Measurements from ENCODE around the gene TENT5C.

The TENT5C gene

DNA sequence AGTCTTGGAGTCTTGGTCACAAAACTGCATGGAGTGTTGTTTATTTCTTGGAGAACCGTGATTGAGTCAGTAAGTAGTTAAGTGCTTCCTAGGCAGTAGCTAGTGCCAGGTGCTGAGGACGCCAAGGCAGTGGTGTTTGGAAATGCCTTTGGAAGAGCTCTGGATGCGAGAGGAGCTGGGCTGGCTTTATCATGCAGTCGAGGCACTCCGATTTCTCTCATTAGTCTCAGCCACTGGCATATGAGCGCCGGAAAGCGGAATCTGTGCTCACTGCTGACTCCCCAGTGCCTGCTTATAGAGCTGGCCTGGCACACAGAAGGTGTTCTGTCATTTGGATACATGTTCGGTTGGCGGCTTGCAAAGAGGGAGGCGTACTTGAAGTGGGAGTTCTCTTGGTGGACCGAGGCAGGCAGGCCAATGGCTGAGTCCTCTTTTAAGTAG, 3.6 kb downstream of the TENT5C start:
- in situ Hi-C loops (cut with MboI; ENCODE audit: low pct_unique_long_range_greater_than_20kb, low sequenced_read_pairs, unreplicated experiment): no loop called here
- no peak for DNase-seq (ENCODE audit: low spot score)
- TF ChIP-seq, protein P1, sequence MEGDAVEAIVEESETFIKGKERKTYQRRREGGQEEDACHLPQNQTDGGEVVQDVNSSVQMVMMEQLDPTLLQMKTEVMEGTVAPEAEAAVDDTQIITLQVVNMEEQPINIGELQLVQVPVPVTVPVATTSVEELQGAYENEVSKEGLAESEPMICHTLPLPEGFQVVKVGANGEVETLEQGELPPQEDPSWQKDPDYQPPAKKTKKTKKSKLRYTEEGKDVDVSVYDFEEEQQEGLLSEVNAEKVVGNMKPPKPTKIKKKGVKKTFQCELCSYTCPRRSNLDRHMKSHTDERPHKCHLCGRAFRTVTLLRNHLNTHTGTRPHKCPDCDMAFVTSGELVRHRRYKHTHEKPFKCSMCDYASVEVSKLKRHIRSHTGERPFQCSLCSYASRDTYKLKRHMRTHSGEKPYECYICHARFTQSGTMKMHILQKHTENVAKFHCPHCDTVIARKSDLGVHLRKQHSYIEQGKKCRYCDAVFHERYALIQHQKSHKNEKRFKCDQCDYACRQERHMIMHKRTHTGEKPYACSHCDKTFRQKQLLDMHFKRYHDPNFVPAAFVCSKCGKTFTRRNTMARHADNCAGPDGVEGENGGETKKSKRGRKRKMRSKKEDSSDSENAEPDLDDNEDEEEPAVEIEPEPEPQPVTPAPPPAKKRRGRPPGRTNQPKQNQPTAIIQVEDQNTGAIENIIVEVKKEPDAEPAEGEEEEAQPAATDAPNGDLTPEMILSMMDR (IDR thresholded peaks at IDR 0.05; ENCODE audit: extremely low read depth, insufficient read depth, missing control alignments): no peak

DNA sequence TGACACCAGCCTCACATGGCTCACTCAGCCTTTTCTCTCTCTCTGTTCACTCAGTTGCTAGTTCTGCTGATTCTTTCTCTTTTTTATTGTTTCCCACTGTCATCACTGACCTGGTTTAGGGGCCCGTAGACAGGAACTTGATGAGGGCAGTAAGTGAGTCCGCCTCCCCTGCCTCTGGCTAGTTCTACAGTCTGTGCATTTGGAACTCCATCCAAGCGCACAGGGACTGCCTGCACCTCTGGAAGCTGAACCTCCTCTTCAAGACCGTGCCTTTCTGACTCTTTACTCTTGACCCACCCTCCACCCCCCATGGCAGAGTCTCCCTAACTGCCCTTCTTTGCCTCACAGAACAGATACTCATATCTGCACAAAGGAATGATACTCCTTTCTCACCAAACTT, 4.2 kb downstream of the TENT5C start:
- DNase-seq (ENCODE audit: low spot score): no peak

DNA sequence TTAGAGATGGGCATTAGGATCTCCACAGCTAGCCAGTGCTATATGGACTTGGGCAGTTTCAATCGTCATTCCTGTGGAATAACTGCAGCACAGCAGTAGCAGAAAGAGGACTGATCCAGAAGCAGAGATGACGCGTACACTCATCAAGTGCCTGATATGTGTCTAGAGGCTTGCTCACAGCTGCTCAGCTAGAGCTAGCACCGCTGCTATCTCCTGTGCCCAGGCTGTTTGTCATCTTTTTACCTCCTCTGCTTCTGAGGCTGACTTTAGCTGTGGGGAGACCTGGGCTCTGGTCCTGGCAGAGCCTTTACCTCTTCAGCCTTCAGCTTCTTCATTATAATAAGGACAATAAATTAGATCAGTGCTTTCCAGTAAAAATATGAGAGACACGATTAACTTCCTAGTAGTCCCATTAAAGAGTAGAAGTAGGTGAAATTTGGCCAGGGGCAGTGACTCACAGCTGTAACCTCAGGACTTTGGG, 5.3 kb downstream of the TENT5C start:
- in situ Hi-C loops (cut with MboI; ENCODE audit: low pct_unique_long_range_greater_than_20kb, low sequenced_read_pairs, unreplicated experiment): loop anchor here (10.0 kb wide), 1 partner anchor 54 kb away; no protein-coding TSS in a partner anchor
- TF ChIP-seq, protein P1 (IDR thresholded peaks at IDR 0.05; ENCODE audit: extremely low read depth, insufficient read depth, missing control alignments): no peak
- DNase-seq (ENCODE audit: low spot score): no peak

More for the DNA sequence above, 4.2 kb downstream of the TENT5C start:
- TF ChIP-seq, protein P1 (IDR thresholded peaks at IDR 0.05; ENCODE audit: extremely low read depth, insufficient read depth, missing control alignments): no peak
- in situ Hi-C loops (cut with MboI; ENCODE audit: low pct_unique_long_range_greater_than_20kb, low sequenced_read_pairs, unreplicated experiment): loop anchor here (10.0 kb wide), 1 partner anchor 55 kb away; no protein-coding TSS in a partner anchor

DNA sequence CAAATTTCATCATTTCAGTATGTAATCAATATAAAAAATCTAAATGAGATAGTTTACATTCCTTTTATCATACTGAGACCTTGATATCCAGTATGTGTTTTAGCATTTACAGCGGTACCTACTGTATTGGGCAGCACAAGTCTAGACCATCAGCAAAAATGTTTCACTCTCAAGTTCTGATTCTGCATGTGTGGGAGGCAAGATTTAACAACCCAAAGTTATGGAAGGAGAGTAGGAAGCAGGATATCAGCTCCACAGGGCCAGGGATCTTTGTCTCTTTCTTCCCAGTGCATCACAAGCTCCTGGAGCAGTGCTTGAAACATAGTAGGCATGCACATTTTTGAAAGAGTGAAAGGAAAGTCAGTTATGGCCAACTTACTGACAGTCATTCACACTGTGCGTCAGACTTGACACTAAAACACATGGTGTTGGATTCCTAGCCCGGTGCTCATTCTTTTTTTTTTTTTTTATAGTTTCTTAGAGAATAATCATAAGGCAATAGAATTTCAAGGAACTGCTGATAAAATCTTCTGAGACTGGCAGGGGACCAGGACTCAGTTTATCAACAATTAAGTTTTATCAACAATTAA, 6.1 kb downstream of the TENT5C start:
- DNase-seq (ENCODE audit: low spot score): no peak
- TF ChIP-seq, protein P1 (IDR thresholded peaks at IDR 0.05; ENCODE audit: extremely low read depth, insufficient read depth, missing control alignments): no peak
- in situ Hi-C loops (cut with MboI; ENCODE audit: low pct_unique_long_range_greater_than_20kb, low sequenced_read_pairs, unreplicated experiment): loop anchor here (10.0 kb wide), 1 partner anchor 53 kb away; no protein-coding TSS in a partner anchor

DNA sequence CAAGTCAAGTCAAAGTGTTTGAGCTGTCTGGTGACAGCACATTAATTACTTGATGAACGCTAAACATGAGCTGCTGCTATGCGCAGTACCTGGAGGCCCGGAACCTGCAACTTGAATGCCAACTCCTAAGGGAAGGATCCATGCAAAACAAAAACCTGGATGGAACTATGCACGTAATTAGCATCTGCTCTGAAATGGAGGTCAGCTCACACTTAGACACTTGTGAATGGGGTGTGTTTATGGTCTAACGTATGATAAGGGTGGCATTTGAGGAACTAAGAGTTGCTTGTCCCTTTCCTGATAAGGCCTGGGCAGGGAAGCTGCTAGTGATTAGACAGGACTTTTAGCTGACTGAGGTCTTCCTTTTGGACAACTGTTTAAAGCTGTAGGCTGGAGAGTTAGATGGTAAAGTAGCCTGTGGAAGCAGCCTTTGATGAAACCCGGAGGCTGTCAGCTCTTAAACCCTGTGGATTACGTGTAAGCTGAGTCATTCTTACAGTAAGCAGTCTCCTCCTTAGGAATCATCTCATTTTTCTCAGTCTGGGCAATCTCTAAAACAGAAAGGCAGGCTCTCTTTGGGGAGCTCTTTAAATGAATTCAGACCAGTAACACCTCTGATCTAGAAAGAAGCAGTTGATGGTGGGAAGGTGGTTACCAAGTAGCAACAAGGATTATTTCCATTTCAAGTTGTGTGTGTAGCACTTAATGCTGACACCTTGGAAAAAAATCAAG, 6.8 kb downstream of the TENT5C start:
- in situ Hi-C loops (cut with MboI; ENCODE audit: low pct_unique_long_range_greater_than_20kb, low sequenced_read_pairs, unreplicated experiment): loop anchor here (10.0 kb wide), 1 partner anchor 52 kb away; no protein-coding TSS in a partner anchor
- no peak for DNase-seq (ENCODE audit: low spot score)
- TF ChIP-seq, protein P1 (IDR thresholded peaks at IDR 0.05; ENCODE audit: extremely low read depth, insufficient read depth, missing control alignments): no peak

DNA sequence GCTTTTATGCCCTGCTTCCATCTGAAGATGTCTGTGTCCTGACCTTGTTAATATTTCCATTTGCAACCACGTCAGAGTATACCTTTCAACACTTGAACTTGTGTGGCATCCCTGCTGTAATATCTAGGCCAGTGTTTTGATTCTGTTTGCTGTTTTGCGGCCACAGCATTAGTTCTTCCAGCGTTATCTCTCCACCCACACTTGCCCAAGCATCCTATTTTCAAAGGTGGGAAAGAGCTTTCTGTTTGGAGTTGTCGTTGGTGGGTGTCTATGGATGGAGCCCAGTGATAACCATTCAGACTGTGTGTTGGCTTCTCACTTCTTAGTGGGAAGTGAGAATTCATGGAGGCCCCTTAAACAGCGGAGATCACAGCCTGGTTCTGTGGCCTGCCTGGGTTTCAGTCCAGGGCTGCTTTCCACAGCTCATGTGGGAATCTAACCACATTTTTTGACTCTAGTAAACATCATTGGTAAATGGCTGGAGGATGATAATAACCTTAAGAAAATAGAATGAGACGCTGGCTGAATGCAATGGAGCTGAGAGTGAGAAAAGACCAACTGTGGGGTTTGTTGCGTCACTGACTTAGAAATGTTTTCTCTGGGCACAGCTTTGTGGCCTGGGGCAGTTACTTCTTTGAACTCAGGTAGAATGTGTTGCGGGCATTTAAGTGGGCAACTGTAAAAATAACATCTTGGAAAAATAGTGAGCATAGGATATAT, 7.6 kb downstream of the TENT5C start:
- in situ Hi-C loops (cut with MboI; ENCODE audit: low pct_unique_long_range_greater_than_20kb, low sequenced_read_pairs, unreplicated experiment): loop anchor here (10.0 kb wide), 1 partner anchor 51 kb away; no protein-coding TSS in a partner anchor

More for the DNA sequence above, 7.6 kb downstream of the TENT5C start:
- DNase-seq (ENCODE audit: low spot score): no peak
- TF ChIP-seq, protein P1 (IDR thresholded peaks at IDR 0.05; ENCODE audit: extremely low read depth, insufficient read depth, missing control alignments): no peak

Data from GM13977 (cell line).